Prostate gland (tissue), 2 donors: ENCODE measurements around the gene LCE1F. TPM values are rescaled to one million over a fixed set of nuclear protein-coding genes. Genes with fewer than 3 reads are reported as not detected.

Experiments used
- DNase-seq: peaks from one replicate; pipeline ENCODE4 v3.0.0-alpha.2; 2019; ENCODE audit warnings: low spot score
- H3K27ac ChIP-seq, 2 donors: fragments of 200-600 bp; sonication (generic); 2 replicates each; pipeline ENCODE4 v1.5.1; 2017 to 2019
- H3K27me3 ChIP-seq: fragments of 200-600 bp; sonication (generic); replicated peaks from 2 replicates; pipeline ENCODE4 v1.5.1; 2019; ENCODE audit not compliant: insufficient read depth
- H3K36me3 ChIP-seq, 2 donors: fragments of 200-600 bp; sonication (generic); 1 replicate in 1 of 2; 2 replicates in 1 of 2; pipeline versions ENCODE4 v1.5.1 to v1.8.1; 2017 to 2019
- H3K4me1 ChIP-seq: fragments of 200-600 bp; sonication (generic); replicated peaks from 2 replicates; pipeline ENCODE4 v1.5.1; 2019
- H3K4me3 ChIP-seq, 2 donors: fragments of 200-600 bp; sonication (generic); 2 replicates each; pipeline ENCODE4 v1.5.1; 2017 to 2019
- H3K9me3 ChIP-seq: fragments of 200-600 bp; sonication (generic); 2 replicates; pipeline ENCODE4 v1.5.1; 2017
- POLR2A ChIP-seq: fragments of 450-650 bp; IDR thresholded peaks from one replicate; pipeline ENCODE4 v1.6.1; 2016; ENCODE audit warnings: antibody characterized with exemption, mild to moderate bottlenecking
- POLR2AphosphoS5 ChIP-seq: sonication (generic); formaldehyde crosslinking; IDR thresholded peaks from one replicate; pipeline ENCODE4 v1.6.1; 2017; ENCODE audit warnings: antibody characterized with exemption
- WGBS: methylation state at CpG from one replicate; pipeline ENCODE4 v1.1.5; 2018; 5-methylcytosine and 5-hydroxymethylcytosine counted together
- intact Hi-C: fragments of 100-400 bp; cut with DNase I; formaldehyde crosslinking; loops from one replicate; pipeline ENCODE4 v1.14.2; 2022
- total RNA-seq, 2 donors: library from RNA; depleted of rRNA; stranded (reverse); fragments of >200 nt; gene quantifications; one replicate each; pipeline ENCODE4 v1.1.0, GENCODE V29; 2016
- TF ChIP-seq, protein P1 (sequence below), 4 experiments: fragments of 200-600 bp in 2 of 4; fragments of 450-650 bp in 2 of 4; sonication (generic) in 2 of 4; IDR thresholded peaks; 1 replicate in 3 of 4; 2 replicates in 1 of 4; pipeline ENCODE4 v1.5.1; 2016 to 2019; ENCODE audit warnings: antibody characterized with exemption in 4 of 4, mild to moderate bottlenecking in 2 of 4, moderate library complexity in 2 of 4

The LCE1F gene
- total RNA-seq, 2 donors from 2014 or later = not detected

DNA sequence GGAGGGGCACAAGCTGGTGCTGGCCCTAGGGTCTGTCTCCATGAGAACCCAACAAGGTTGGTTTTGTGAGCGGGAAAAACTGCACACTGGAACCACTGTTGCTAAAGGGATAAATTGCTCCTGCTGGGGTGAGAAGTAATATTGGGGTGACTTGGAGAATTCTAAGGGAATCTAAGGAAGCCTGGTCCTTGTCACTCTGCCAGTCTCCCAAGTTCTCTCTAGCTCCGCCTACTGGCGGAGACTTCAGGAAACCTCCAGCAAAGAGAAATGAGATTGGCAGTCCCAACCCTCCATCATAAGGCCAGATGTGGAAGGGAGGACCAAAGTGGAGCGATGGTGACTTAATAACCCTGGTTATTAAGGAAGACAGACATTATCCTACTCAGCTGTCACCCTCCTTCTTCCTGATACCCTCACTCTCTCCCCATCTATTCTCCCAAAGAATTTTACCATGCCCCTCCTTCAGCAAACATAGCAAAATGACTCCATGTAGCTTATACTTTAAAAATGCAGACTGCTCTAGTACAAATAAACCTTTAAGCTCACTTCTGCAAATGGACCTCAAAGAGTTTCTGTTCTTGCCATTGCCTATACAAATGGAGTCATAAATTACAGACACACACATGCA, 2.7 kb downstream of the LCE1F start:
- 61% methylated on average over 4 of the region's 4 CpGs for WGBS
- Histone ChIP-seq H3K4me3 (no peak overlapping the region), H3K36me3 (no peaks in the 10 kb centered on the region), H3K4me1 (no peaks in the 10 kb centered on the region), H3K9me3 (no peaks in the 10 kb centered on the region), H3K27ac (no peak overlapping the region), H3K27me3 (no peaks in the 10 kb centered on the region)
- TF ChIP-seq POLR2A = no peak
- no peak for TF ChIP-seq POLR2AphosphoS5
- TF ChIP-seq, protein P1, sequence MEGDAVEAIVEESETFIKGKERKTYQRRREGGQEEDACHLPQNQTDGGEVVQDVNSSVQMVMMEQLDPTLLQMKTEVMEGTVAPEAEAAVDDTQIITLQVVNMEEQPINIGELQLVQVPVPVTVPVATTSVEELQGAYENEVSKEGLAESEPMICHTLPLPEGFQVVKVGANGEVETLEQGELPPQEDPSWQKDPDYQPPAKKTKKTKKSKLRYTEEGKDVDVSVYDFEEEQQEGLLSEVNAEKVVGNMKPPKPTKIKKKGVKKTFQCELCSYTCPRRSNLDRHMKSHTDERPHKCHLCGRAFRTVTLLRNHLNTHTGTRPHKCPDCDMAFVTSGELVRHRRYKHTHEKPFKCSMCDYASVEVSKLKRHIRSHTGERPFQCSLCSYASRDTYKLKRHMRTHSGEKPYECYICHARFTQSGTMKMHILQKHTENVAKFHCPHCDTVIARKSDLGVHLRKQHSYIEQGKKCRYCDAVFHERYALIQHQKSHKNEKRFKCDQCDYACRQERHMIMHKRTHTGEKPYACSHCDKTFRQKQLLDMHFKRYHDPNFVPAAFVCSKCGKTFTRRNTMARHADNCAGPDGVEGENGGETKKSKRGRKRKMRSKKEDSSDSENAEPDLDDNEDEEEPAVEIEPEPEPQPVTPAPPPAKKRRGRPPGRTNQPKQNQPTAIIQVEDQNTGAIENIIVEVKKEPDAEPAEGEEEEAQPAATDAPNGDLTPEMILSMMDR (IDR thresholded peaks at IDR 0.05) = no peak
- intact Hi-C loops = no loop called here
- DNase-seq = no peak

DNA sequence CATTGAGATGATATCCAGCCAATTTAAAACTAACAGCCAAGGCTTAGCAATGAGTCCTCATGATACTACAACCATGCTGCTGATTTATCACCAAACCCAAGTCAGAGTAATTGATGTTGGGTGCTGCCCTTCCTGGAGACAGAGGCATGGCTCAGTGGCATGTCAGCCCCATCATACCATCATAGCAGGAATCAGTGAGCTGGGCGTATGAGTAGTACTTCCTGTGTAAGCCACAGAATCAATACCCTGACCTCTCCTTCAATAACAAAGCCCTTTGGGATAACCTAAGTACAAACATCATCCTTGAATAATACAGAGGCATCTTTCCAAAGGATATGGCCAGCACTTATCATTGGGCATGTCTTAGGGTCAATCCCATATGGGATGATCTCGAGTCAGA, 8.2 kb downstream of the LCE1F start:
- no peak for DNase-seq
- Histone ChIP-seq H3K27ac (no peak overlapping the region), H3K27me3 (no peaks in the 10 kb centered on the region), H3K4me3 (no peak overlapping the region), H3K4me1 (no peaks in the 10 kb centered on the region), H3K36me3 (no peaks in the 10 kb centered on the region), H3K9me3 (no peaks in the 10 kb centered on the region)
- intact Hi-C loops = no loop called here
- TF ChIP-seq POLR2AphosphoS5 = no peak
- TF ChIP-seq, protein P1 (IDR thresholded peaks at IDR 0.05) = no peak
- TF ChIP-seq POLR2A = no peak
- WGBS = 73% methylated on average over 2 of the region's 2 CpGs

DNA sequence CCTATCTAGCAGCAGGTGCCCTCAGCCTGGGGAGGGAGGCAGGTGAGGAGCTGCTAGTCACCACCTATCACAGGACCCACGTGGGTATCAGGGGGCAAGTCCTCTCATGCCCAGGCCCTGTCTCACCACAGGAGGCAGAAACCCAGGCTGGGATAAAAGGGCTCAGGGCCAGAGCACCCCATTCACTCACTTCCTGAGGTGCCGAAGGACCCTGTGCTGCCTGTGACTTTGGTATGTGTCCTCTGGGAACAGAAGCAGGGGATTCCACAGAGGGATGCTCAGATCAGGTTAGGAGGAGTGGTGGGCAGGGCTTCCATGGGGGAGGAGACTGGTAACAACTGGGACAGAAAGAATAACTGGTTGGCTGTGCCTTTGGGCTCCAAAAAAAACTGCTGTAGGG, 11.1 kb downstream of the LCE1F start, which contains the start of gene LCE1E:
TSS of gene LCE1E (plus strand) at position 181 of the 400 bp plus-strand sequence. CDS start 1,043 bp downstream, outside the sequence.
- WGBS = 15% methylated on average over 2 of the region's 2 CpGs
- no peak for DNase-seq
- Histone ChIP-seq H3K4me1 (no peaks in the 10 kb centered on the region), H3K27ac (no peak within 1 kb of the TSS), H3K36me3 (no peaks in the 10 kb centered on the region), H3K4me3 (no peak within 1 kb of the TSS), H3K27me3 (no peaks in the 10 kb centered on the region), H3K9me3 (no peaks in the 10 kb centered on the region)
- intact Hi-C loops = no loop called here
- TF ChIP-seq POLR2AphosphoS5 = no peak
- TF ChIP-seq POLR2A = no peak
- TF ChIP-seq, protein P1 (IDR thresholded peaks at IDR 0.05) = no peak

DNA sequence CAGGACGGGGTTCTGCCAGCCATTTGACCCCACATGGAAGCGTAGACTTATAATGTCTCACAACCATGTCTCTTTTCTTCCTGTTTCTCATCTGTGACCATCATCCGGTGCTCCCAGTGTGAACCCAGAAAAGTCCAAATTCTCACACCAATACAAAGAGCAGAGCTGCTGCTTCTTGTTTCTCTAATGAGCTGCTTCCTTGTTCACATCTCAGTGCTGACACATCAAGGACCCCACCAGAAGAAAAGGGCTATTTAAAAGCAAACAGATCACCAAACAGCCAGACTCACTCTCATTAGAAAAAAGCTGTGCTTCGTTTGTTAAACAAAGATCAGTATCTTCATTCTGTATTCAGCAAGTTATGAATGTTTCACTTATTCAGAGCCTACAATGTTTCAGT, 20.7 kb downstream of the LCE1F start:
- Histone ChIP-seq H3K27me3 (no peaks in the 10 kb centered on the region), H3K4me3 (no peak overlapping the region), H3K27ac (no peak overlapping the region), H3K9me3 (no peaks in the 10 kb centered on the region), H3K36me3 (no peaks in the 10 kb centered on the region), H3K4me1 (no peaks in the 10 kb centered on the region)
- TF ChIP-seq, protein P1 (IDR thresholded peaks at IDR 0.05) = no peak
- no peak for TF ChIP-seq POLR2A
- no peak for TF ChIP-seq POLR2AphosphoS5
- intact Hi-C loops = no loop called here
- WGBS = 40% methylated on average over 4 of the region's 4 CpGs
- DNase-seq = no peak

DNA sequence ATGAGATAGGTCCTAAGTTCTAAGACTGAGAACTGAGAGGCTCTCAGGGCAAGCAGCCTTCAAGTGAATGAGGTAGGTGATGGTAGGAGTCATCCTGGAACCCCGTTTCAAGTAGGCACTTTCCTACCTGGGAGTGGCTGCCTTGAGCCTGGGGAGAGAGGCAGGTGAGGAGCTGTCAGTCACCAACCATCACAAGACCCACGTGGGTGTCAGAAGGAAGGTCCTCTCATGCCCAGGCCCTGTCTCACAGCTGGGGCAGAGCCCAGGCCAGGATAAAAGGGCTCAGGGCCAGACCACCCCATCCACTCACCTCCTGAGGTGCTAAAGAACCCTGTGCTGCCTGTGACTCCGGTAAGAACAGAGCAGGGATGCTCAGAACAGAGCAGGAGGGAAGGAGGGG, 21.5 kb downstream of the LCE1F start, which contains the start of gene LCE1D:
TSS of gene LCE1D (plus strand) at position 301 of the 400 bp plus-strand sequence. CDS start 1,074 bp downstream, outside the sequence.
- Histone ChIP-seq H3K9me3 (no peaks in the 10 kb centered on the region), H3K36me3 (no peaks in the 10 kb centered on the region), H3K4me3 (no peak within 1 kb of the TSS), H3K27me3 (no peaks in the 10 kb centered on the region), H3K27ac (no peak within 1 kb of the TSS), H3K4me1 (no peaks in the 10 kb centered on the region)
- WGBS = 60% methylated on average over 1 of the region's 3 CpGs
- intact Hi-C loops = no loop called here
- TF ChIP-seq, protein P1 (IDR thresholded peaks at IDR 0.05) = no peak
- TF ChIP-seq POLR2AphosphoS5 = no peak
- no peak for TF ChIP-seq POLR2A
- DNase-seq = no peak
